ENCODE data around the gene ELF5. TPM values are rescaled to one million over a fixed set of nuclear protein-coding genes. Genes with fewer than 3 reads are reported as not detected.

ELF5 gene
- polyA plus RNA-seq, 1 experiment = not detected

- CTCF ChIA-PET = interaction anchor here (1.2 kb wide), 1 partner anchor 39 kb away, joined by 4 read pairs; no protein-coding TSS in a partner anchor
- POLR2A ChIA-PET = no interaction called here
- H3K4me3 ChIP-seq (ENCODE audit: low read depth, low read length) = no peak overlapping the region
- no peak for DNase-seq (ENCODE audit: low read depth)
- peaks cover 5% of the 10 kb centered on the region; the same call in 1 of the 2 replicates for H3K27me3 ChIP-seq (ENCODE audit: control insufficient read depth, insufficient read depth, low read length)
- TF ChIP-seq CTCF (IDR thresholded peaks at IDR 0.05; ENCODE audit: insufficient read depth, low read depth, low read length) = no peak
- no peaks in the 10 kb centered on the region for H3K36me3 ChIP-seq (ENCODE audit: control insufficient read depth, insufficient read depth, low read length)
Measured at GRCh38 chr11:34530545-34531234, 17.1 kb upstream of the ELF5 start.

GRCh38 chr11:34529643-34530042 lies 16.0 kb upstream of the ELF5 start:
- POLR2A ChIA-PET = no interaction called here
- Histone ChIP-seq H3K4me3 (ENCODE audit: low read depth, low read length) (no peak overlapping the region), H3K27me3 (ENCODE audit: control insufficient read depth, insufficient read depth, low read length) (peaks cover 6% of the 10 kb centered on the region; the same call in 1 of the 2 replicates), H3K36me3 (ENCODE audit: control insufficient read depth, insufficient read depth, low read length) (no peaks in the 10 kb centered on the region)
- CTCF ChIA-PET = interaction anchor here (8.7 kb wide), 1 partner anchor 16 kb away, joined by 48 read pairs; the partner anchor contains the start of gene ELF5
- no peak for TF ChIP-seq CTCF (IDR thresholded peaks at IDR 0.05; ENCODE audit: insufficient read depth, low read depth, low read length)
- DNase-seq (ENCODE audit: low read depth) = no peak

GRCh38 chr11:34528072-34528471 lies 14.5 kb upstream of the ELF5 start:
- Histone ChIP-seq H3K4me3 (ENCODE audit: low read depth, low read length) (no peak overlapping the region), H3K27me3 (ENCODE audit: control insufficient read depth, insufficient read depth, low read length) (peaks cover 12% of the 10 kb centered on the region), H3K36me3 (ENCODE audit: control insufficient read depth, insufficient read depth, low read length) (no peaks in the 10 kb centered on the region)
- POLR2A ChIA-PET = no interaction called here
- DNase-seq (ENCODE audit: low read depth) = no peak
- TF ChIP-seq CTCF (IDR thresholded peaks at IDR 0.05; ENCODE audit: insufficient read depth, low read depth, low read length) = no peak
- CTCF ChIA-PET = interaction anchor here (8.7 kb wide), 1 partner anchor 15 kb away, joined by 48 read pairs; the partner anchor contains the start of gene ELF5

- peaks cover 15% of the 10 kb centered on the region for H3K27me3 ChIP-seq (ENCODE audit: control insufficient read depth, insufficient read depth, low read length)
- ChIA-PET POLR2A (no interaction called here), CTCF (interaction anchor here (0.7 to 8.7 kb wide), 2 partner anchors 13 to 32 kb away, joined by 4 to 48 read pairs; partner anchors contain the start of gene ELF5)
- no peak for TF ChIP-seq CTCF (IDR thresholded peaks at IDR 0.05; ENCODE audit: insufficient read depth, low read depth, low read length)
- no peaks in the 10 kb centered on the region for H3K36me3 ChIP-seq (ENCODE audit: control insufficient read depth, insufficient read depth, low read length)
- H3K4me3 ChIP-seq (ENCODE audit: low read depth, low read length) = no peak overlapping the region
- no peak for DNase-seq (ENCODE audit: low read depth)
Measured at GRCh38 chr11:34525888-34526657, 12.5 kb upstream of the ELF5 start.

- no peaks in the 10 kb centered on the region for H3K36me3 ChIP-seq (ENCODE audit: control insufficient read depth, insufficient read depth, low read length)
- no peak for DNase-seq (ENCODE audit: low read depth)
- H3K27me3 ChIP-seq (ENCODE audit: control insufficient read depth, insufficient read depth, low read length) = peaks cover 14% of the 10 kb centered on the region
- CTCF ChIA-PET = interaction anchor here (1.8 to 8.7 kb wide), 2 partner anchors 8 to 12 kb away, joined by 5 to 48 read pairs; partner anchors contain the start of gene ELF5
- POLR2A ChIA-PET = no interaction called here
- no peak for TF ChIP-seq CTCF (IDR thresholded peaks at IDR 0.05; ENCODE audit: insufficient read depth, low read depth, low read length)
- no peak overlapping the region for H3K4me3 ChIP-seq (ENCODE audit: low read depth, low read length)
Measured at GRCh38 chr11:34525098-34525497, 11.5 kb upstream of the ELF5 start.

Data from BJ (cell line).